ENCODE measurements around the gene MTF2. TPM values are rescaled to one million over a fixed set of nuclear protein-coding genes. Genes with fewer than 3 reads are reported as not detected.

Gene MTF2
- total and polyA plus RNA-seq, 2 experiments from 2014 or later: 37.9 to 70.9 TPM

Other genes starting within 250 kb of the MTF2 start
- gene RPL5, start 247.2 kb upstream of the MTF2 start, total RNA-seq: 1,643 and 1,654 TPM in 2 replicates
- gene RPL5, start 247.2 kb upstream of the MTF2 start, polyA plus RNA-seq: 918 and 1,027 TPM in 2 replicates
- gene DIPK1A, start 117.8 kb upstream of the MTF2 start, total RNA-seq: 7.0 and 7.7 TPM in 2 replicates
- gene DIPK1A, start 117.8 kb upstream of the MTF2 start, polyA plus RNA-seq: 13.7 and 16.6 TPM in 2 replicates
- 15.5 and 20.8 TPM in 2 replicates for gene TMED5, start 101.1 kb downstream of the MTF2 start, total RNA-seq
- 26.5 and 27.9 TPM in 2 replicates for gene TMED5, start 101.1 kb downstream of the MTF2 start, polyA plus RNA-seq
- gene CCDC18, start 101.4 kb downstream of the MTF2 start, total RNA-seq: 5.2 and 11.6 TPM in 2 replicates
- gene CCDC18, start 101.4 kb downstream of the MTF2 start, polyA plus RNA-seq: 10.2 and 10.9 TPM in 2 replicates